Sigmoid colon (tissue), 7 donors: ENCODE measurements around the gene CYB5R4. TPM values are rescaled to one million over a fixed set of nuclear protein-coding genes. Genes with fewer than 3 reads are reported as not detected.

Experiments used
- DNase-seq: peaks from one replicate; pipeline ENCODE4 v3.0.0-alpha.2; 2019
- H3K27ac ChIP-seq, 4 donors: fragments of 200-600 bp; sonication (generic); one replicate each; pipeline ENCODE4 v1.5.1; 2016 to 2019; ENCODE audit warnings: mild to moderate bottlenecking in 1 of 4
- H3K27me3 ChIP-seq, 3 donors: fragments of 200-600 bp; sonication (generic); one replicate each; pipeline ENCODE4 v1.5.1; 2019; ENCODE audit warnings: mild to moderate bottlenecking in 1 of 3
- H3K36me3 ChIP-seq, 4 donors: fragments of 200-600 bp; sonication (generic); one replicate each; pipeline ENCODE4 v1.5.1; 2016 to 2019
- H3K4me1 ChIP-seq, 4 donors: fragments of 200-600 bp; sonication (generic); one replicate each; pipeline ENCODE4 v1.5.1; 2017 to 2019
- H3K4me3 ChIP-seq, 4 donors: fragments of 200-600 bp; sonication (generic); one replicate each; pipeline ENCODE4 v1.5.1; 2017 to 2019; ENCODE audit warnings: mild to moderate bottlenecking in 2 of 4, moderate library complexity in 1 of 4
- H3K9me3 ChIP-seq, 4 donors: fragments of 200-600 bp in 3 of 4; sonication (generic) in 3 of 4; one replicate each; pipeline versions ENCODE4 v1.5.1 to v1.6.1; 2013 to 2019
- EP300 ChIP-seq, 4 donors: sonication (generic); formaldehyde crosslinking; IDR thresholded peaks; one replicate each; pipeline ENCODE4 v1.6.1; 2017; ENCODE audit warnings: antibody characterized with exemption in 4 of 4
- POLR2A ChIP-seq, 2 donors: fragments of 450-650 bp; IDR thresholded peaks; one replicate each; pipeline ENCODE4 v1.6.1; 2016; ENCODE audit warnings: antibody characterized with exemption in 2 of 2, mild to moderate bottlenecking in 2 of 2, moderate library complexity in 2 of 2
- POLR2AphosphoS5 ChIP-seq, 4 donors: sonication (generic); formaldehyde crosslinking; IDR thresholded peaks; one replicate each; pipeline ENCODE4 v1.6.1; 2017; ENCODE audit warnings: antibody characterized with exemption in 4 of 4
- WGBS, 2 donors: extraction: QIAGEN DNeasy Blood & Tissue Kit; methylation state at CpG; one replicate each; pipeline ENCODE4 v1.1.7; 2013; 5-methylcytosine and 5-hydroxymethylcytosine counted together
- intact Hi-C: fragments of 100-400 bp; cut with DNase I; formaldehyde crosslinking; loops from one replicate; pipeline ENCODE4 v1.15.1; 2023
- polyA plus RNA-seq, 3 donors: library from polyadenylated mRNA; stranded (reverse); fragments of 200-250 nt; gene quantifications; one replicate each; pipeline ENCODE4 v1.2.3, GENCODE V29; 2013
- total RNA-seq, 4 donors: library from RNA; depleted of rRNA; stranded (reverse); fragments of >200 nt; gene quantifications; one replicate each; pipeline ENCODE4 v1.1.0, GENCODE V29; 2016
- TF ChIP-seq, protein P1 (sequence below), 4 experiments: fragments of 450-650 bp in 3 of 4; fragments of 200-600 bp in 1 of 4; IDR thresholded peaks; one replicate each; pipeline ENCODE4 v1.5.1; 2016 to 2019; ENCODE audit warnings: antibody characterized with exemption in 4 of 4, mild to moderate bottlenecking in 3 of 4, moderate library complexity in 2 of 4
- donor health status: healthy with polysubstance abuse.
- donor health status: Bipolar disorder and iron deficiency.
- donor health status: healthy.

Gene CYB5R4
- total and polyA plus RNA-seq, 7 donors, result 9.7 to 35.6 (median 14.3) TPM

- peaks cover 0 to 21% (median 4%) of the 10 kb centered on the region in 4 donors for H3K36me3 ChIP-seq
- intact Hi-C loops, result no loop called here
- H3K9me3 ChIP-seq, result peaks cover 0 to 9% (median 1%) of the 10 kb centered on the region in 4 donors
- no peaks in the 10 kb centered on the region for H3K27me3 ChIP-seq
- WGBS, 2 donors, result 99% methylated on average over 4 of the region's 4 CpGs
- DNase-seq, result no peak
- H3K27ac ChIP-seq, result no peak overlapping the region
- H3K4me1 ChIP-seq, result no peaks in the 10 kb centered on the region
- no peak for TF ChIP-seq POLR2A (IDR thresholded peaks at IDR 0.05)
- TF ChIP-seq, protein P1, sequence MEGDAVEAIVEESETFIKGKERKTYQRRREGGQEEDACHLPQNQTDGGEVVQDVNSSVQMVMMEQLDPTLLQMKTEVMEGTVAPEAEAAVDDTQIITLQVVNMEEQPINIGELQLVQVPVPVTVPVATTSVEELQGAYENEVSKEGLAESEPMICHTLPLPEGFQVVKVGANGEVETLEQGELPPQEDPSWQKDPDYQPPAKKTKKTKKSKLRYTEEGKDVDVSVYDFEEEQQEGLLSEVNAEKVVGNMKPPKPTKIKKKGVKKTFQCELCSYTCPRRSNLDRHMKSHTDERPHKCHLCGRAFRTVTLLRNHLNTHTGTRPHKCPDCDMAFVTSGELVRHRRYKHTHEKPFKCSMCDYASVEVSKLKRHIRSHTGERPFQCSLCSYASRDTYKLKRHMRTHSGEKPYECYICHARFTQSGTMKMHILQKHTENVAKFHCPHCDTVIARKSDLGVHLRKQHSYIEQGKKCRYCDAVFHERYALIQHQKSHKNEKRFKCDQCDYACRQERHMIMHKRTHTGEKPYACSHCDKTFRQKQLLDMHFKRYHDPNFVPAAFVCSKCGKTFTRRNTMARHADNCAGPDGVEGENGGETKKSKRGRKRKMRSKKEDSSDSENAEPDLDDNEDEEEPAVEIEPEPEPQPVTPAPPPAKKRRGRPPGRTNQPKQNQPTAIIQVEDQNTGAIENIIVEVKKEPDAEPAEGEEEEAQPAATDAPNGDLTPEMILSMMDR (IDR thresholded peaks at IDR 0.05), result no peak
- TF ChIP-seq EP300 (IDR thresholded peaks at IDR 0.05), result no peak
- TF ChIP-seq POLR2AphosphoS5 (IDR thresholded peaks at IDR 0.05), result no peak
- H3K4me3 ChIP-seq, result no peak overlapping the region
Measured at GRCh38 chr6:83966539-83966938, 107.0 kb downstream of the CYB5R4 start.

- peaks cover 0 to 9% (median 1%) of the 10 kb centered on the region in 4 donors for H3K9me3 ChIP-seq
- H3K4me3 ChIP-seq, result no peak overlapping the region
- H3K36me3 ChIP-seq, result no peaks in the 10 kb centered on the region
- DNase-seq, result no peak
- intact Hi-C loops, result no loop called here
- H3K27me3 ChIP-seq, result no peaks in the 10 kb centered on the region
- H3K4me1 ChIP-seq, result no peaks in the 10 kb centered on the region
- no peak for TF ChIP-seq POLR2A (IDR thresholded peaks at IDR 0.05)
- no peak for TF ChIP-seq EP300 (IDR thresholded peaks at IDR 0.05)
- no peak for TF ChIP-seq POLR2AphosphoS5 (IDR thresholded peaks at IDR 0.05)
- TF ChIP-seq, protein P1 (IDR thresholded peaks at IDR 0.05), result no peak
- no peak overlapping the region for H3K27ac ChIP-seq
Measured at GRCh38 chr6:83970582-83970981, 111.1 kb downstream of the CYB5R4 start.

GRCh38 chr6:83974409-83975050, 115.0 kb downstream of the CYB5R4 start:
- intact Hi-C loops, result no loop called here
- 30 to 72% methylated on average over 3 of the region's 3 CpGs for WGBS, 2 donors
- Histone ChIP-seq H3K9me3 (no peaks in the 10 kb centered on the region), H3K4me3 (no peak overlapping the region), H3K27ac (no peak overlapping the region), H3K4me1 (no peaks in the 10 kb centered on the region), H3K27me3 (no peaks in the 10 kb centered on the region), H3K36me3 (no peaks in the 10 kb centered on the region)
- DNase-seq, result no peak
- TF ChIP-seq EP300 (IDR thresholded peaks at IDR 0.05) (no peak), POLR2A (IDR thresholded peaks at IDR 0.05) (no peak), POLR2AphosphoS5 (IDR thresholded peaks at IDR 0.05) (no peak)
- TF ChIP-seq, protein P1 (IDR thresholded peaks at IDR 0.05), result no peak

DNA sequence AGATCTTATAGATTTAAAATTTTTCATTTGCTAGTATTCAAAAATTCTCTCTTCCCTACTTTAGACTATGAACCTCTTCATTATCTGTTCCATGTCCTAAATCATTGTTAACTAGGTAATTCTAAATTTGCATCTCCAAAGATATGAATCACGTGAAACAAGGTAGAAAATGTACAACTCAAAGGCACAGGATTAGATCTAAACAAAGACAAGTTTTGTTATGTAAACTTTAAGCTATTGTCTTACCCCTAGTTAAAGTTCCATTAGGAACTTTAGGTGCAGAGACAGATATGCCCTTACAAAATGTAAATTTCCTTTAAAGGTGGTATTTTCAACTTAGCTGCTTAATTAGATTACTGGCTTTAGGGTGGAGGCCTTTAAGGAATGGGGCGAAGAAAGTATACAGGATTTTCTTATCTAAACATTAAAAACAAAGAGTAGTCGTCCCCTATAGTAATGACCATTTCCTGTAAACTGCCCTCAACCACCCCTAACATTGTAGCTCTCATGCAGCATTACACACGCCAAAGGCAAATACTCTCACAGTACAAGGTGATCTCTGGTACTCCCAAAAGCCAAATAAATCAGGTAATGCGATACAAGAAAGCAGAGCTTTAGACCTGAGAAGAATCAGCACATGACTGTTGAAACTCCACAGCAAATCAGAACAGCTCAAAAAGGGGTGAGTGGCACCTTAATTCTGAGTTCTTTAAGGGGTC, 116.7 kb downstream of the CYB5R4 start:
- TF ChIP-seq, protein P1 (IDR thresholded peaks at IDR 0.05), result no peak
- no peak for TF ChIP-seq POLR2A (IDR thresholded peaks at IDR 0.05)
- no peak for TF ChIP-seq EP300 (IDR thresholded peaks at IDR 0.05)
- no peak for TF ChIP-seq POLR2AphosphoS5 (IDR thresholded peaks at IDR 0.05)
- intact Hi-C loops, result no loop called here
- WGBS, 2 donors, result 63 to 70% methylated on average over 5 of the region's 5 CpGs

More for the DNA sequence above, 116.7 kb downstream of the CYB5R4 start:
- H3K4me3 ChIP-seq, result no peak overlapping the region
- no peaks in the 10 kb centered on the region for H3K27me3 ChIP-seq
- no peaks in the 10 kb centered on the region for H3K9me3 ChIP-seq
- no peaks in the 10 kb centered on the region for H3K4me1 ChIP-seq
- no peaks in the 10 kb centered on the region for H3K36me3 ChIP-seq
- no peak for DNase-seq
- no peak overlapping the region for H3K27ac ChIP-seq
